Measurements from ENCODE around the gene ABHD17B. TPM values are rescaled to one million over a fixed set of nuclear protein-coding genes. Genes with fewer than 3 reads are reported as not detected.

Gene ABHD17B
- total RNA-seq, 1 donor = 65.2 TPM

DNA sequence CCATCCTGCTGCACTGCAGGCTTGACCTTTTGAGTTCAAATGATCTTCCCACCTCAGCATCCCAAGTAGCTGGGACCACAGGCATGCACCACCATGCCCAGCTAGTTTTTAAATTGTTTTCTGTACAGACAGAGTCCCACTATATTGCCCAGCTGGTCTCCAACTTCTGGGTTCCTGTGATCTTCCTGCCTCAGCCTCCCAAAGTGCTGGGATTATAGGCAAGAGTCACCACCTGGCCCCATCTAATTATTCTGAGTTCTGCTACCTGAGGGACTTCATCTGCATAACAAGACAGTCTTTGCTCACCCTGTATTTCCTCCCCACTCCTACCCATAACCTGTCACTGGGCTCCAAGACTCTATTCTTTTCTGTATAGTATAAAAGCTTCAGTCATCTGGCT, 88.1 kb downstream of the ABHD17B start:
- DNase-seq (ENCODE audit: low read depth in 2 of 3, low spot score in 2 of 3) = no peak

DNA sequence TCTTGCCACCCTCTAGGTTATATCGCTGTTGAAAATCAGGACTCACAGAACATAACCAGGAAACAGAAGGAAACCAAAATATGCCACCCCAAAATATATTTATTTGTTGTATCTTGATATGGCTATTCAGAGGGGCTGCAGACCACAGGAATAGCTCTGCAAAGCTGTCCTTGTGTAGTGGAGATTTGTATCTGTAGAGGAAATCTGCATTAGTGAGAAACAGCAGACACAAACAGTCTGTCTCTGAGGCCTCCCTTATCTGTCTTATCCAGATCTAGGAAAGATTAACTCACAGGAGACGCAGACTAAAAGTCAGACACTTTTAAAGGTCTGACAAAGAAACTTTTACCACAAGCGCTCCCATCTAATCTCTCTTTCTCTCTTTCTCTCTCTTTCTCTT, 88.5 kb downstream of the ABHD17B start:
- peak in 2 of 3 donors; percentile 46 to 83 for DNase-seq (ENCODE audit: low read depth in 2 of 3, low spot score in 2 of 3)

DNA sequence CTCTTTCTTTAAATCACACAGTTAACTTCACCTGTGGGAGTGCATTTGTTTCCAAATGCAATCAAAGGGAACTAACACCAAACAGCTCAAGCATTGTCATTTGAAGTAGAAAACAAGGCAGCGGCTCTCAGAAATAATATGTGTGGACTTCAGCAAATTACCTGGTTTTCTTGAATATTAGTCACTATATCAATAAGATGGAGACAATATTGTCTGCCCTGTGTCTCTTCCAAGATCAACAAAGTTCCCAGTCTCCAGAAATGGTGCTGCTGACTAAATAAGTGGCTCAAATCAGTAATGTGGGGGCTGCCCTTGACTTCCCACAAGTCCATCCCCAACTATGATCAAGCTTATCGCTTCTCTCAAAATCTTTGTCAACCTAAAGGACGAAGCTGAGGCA, 89.6 kb downstream of the ABHD17B start:
- DNase-seq (ENCODE audit: low read depth in 2 of 3, low spot score in 2 of 3) = no peak

DNA sequence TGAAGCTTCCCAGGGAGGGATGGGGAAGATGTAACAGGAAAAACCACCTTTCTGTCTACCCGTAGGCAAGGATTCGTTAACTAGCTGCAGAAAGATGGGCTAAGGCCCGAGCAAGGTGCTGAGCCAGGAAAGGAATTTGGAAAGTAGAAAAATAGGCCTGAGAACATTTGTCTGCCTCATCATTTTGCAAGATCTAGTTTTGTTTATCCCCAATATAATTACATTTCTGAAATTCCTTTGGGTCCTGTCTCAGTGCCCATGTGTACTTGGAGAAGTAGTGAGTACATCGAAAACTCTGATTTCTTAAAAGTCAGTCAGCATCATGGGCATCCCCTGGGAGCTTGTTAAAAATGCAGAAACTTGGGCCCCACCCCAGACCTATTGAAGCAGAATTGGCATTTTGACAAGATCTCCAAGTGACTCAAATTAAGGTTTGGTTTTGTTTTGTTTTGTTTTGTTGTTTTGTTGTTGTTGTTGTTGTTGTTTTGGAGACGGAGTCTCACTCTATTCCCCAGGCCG, 90.5 kb downstream of the ABHD17B start:
- DNase-seq (ENCODE audit: low read depth in 2 of 3, low spot score in 2 of 3) = no peak

DNA sequence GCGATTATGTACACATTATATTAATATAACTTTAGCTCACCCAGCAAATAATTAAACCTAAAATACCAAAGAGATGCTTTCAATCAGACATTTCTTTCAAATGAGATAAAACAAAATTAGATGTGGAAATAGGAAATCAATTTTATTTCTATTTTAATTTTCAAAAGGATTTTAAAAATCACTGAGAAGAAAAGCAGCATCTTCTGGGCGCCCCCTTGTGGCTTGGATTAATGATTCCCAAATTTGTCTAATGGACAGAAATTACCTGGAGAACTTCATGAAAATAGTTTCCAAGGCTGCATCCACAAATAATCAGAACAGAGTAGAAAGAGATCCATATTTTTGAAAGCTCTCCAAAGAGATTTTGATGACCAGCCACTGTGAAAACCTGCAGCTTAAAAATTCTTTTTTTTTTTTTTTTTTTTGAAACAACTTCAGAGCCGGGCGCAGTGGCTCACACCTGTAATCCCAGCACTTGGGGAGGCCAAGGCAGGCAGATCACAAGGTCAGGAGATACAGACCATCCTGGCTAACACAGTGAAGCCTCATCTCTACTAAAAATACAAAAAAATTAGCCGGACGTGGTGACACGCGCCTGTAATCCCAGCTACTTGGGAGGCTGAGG, 91.8 kb downstream of the ABHD17B start:
- peak; percentile 20 to 57 (median 23) for DNase-seq (ENCODE audit: low read depth in 2 of 3, low spot score in 2 of 3)

DNA sequence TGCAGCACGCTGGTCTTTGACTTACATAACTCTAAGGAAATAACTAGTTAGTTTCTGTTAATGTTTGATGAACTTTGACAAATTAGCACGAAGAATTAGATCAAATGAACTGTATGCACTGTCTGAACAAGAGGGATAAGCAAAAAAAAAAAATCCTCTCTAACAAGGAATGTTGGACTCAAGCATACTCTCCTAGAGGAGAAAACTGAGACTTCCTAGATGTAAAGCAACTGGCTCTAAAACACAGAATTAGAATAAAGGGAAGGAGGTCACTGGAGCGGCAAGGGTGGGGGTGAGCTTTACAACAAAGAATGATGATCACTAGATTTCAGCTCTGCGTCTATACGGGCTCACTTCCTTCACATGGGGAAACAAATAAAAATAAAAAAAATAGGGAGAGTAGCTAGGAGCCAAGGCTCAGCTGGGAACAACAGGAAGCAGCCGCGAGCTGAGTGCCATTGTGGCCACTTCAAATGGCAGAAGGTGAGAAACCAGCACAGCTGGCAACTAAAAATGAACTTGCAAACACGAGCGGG, 94.0 kb downstream of the ABHD17B start:
- DNase-seq (ENCODE audit: low read depth in 2 of 3, low spot score in 2 of 3) = no peak

Small RNA genes within 50 kb of the gene (small RNA-seq; reads per million reads assigned to genes)
- gene RF00019 = not detected

Other genes with a start within 250 kb of the ABHD17B start
- 22.9 TPM for gene CEMIP2, start 142.7 kb downstream of the ABHD17B start, total RNA-seq
- 5.9 TPM for gene C9orf85, start 446 bp upstream of the ABHD17B start, total RNA-seq
- gene C9orf57, start 149.4 kb upstream of the ABHD17B start, total RNA-seq = not detected
- gene GDA, start 238.2 kb upstream of the ABHD17B start, total RNA-seq = under 0.01 TPM

All from hematopoietic multipotent progenitor cell (in vitro differentiated cells).